GM18499 (cell line): ENCODE measurements around the gene ZNF541.

Experiments
- ATAC-seq: cut with Tn5 transposase; IDR thresholded peaks from one replicate; pipeline ENCODE4 v1.9.1; 2021; ENCODE audit warnings: moderate number of reproducible peaks; ENCODE audit not compliant: insufficient read depth, unreplicated experiment

Gene ZNF541, protein sequence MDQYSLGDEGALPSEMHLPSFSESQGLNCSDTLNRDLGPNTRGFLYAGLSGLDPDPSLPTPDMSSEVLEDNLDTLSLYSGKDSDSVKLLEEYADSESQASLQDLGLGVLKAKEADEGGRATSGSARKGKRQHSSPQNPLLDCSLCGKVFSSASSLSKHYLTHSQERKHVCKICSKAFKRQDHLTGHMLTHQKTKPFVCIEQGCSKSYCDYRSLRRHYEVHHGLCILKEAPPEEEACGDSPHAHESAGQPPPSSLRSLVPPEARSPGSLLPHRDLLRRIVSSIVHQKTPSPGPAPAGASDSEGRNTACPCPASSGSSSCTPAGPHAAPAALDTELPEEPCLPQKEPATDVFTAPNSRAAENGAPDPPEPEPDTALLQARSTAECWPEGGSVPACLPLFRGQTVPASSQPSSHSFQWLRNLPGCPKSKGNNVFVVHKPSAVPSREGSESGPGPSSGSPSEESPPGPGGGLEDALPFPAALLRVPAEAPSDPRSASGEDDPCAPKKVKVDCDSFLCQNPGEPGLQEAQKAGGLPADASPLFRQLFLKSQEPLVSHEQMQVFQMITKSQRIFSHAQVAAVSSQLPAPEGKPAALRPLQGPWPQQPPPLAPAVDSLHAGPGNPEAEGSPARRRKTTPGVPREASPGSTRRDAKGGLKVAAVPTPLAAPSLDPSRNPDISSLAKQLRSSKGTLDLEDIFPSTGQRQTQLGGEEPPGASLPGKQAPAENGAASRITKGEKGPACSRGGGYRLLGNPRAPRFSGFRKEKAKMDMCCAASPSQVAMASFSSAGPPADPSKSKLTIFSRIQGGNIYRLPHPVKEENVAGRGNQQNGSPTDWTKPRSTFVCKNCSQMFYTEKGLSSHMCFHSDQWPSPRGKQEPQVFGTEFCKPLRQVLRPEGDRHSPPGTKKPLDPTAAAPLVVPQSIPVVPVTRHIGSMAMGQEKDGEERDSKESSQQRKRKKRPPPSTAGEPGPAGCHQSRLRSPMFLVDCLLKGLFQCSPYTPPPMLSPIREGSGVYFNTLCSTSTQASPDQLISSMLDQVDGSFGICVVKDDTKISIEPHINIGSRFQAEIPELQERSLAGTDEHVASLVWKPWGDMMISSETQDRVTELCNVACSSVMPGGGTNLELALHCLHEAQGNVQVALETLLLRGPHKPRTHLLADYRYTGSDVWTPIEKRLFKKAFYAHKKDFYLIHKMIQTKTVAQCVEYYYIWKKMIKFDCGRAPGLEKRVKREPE (N-terminal part only)

GRCh38 chr19:47573071-47574026 lies at the start of gene ZNF541:
Gene ZNF541, minus strand, starts transcription at chr19:47573148. Its CDS starts 17,292 bp downstream, at chr19:47555856.
- no peak for ATAC-seq

DNA sequence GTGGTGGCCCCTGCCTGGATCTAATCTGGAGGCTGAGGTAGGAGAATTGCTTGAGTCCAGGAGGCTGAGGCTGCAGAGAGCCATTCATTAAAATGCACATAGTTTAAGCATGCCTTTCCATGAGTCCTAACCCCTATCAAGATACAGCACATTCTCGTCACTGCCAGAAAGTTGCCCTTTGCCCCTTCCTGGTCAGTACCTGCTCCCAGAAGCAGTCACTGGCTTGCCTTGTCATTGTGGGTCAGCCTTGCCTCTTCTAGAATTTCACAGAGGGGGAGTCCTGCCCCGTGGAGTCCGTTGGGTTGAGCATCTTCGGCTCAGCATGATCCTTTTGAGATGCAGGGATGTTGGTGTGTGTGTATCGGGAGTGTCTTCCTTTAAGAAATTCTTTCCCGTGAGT lies 46.8 kb upstream of the ZNF541 start:
- ATAC-seq, result no peak

DNA sequence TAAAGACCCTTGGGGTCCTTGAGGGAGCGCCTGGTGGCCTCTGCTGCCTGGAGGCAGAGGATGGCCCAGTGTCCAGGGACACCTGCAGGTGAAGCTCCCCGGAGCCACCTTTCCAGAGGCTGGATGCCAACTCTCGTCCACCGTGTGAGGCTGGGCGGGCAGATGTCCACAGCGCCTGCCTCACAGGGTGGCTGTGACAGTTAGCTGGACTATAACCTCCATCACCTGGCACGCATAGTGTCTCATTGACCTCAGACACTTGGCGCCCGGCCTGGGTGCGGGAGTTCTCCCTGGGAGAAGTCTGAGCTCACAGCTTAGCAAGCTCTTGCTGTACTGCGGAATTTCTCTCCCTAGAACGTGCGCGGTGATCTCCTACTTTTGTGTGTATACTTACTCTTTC lies 45.8 kb upstream of the ZNF541 start:
- no peak for ATAC-seq

DNA sequence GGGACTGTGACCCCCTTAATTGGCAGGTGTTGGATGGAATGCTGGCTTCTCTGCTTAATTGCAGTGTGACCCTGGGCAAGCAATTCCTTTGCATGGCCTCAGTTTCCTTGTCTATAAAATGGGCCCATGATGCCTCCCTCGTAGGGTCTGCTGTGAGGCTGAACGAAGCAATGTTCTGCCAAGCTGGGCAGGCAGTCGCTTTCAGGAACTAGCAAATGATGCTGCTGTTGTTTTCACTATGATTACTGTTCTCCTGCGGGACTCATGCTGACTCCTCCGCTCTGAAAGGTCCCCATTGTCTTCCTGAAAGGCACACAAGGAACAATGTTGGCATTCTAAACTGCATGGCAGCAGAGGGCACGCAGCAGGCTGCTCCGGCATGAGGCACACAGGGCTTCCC lies 42.8 kb upstream of the ZNF541 start:
- ATAC-seq, result no peak

GRCh38 chr19:47615230-47615629 lies 42.3 kb upstream of the ZNF541 start:
- no peak for ATAC-seq

GRCh38 chr19:47614559-47614958 lies 41.6 kb upstream of the ZNF541 start:
- ATAC-seq, result no peak

GRCh38 chr19:47614021-47614295 lies 41.0 kb upstream of the ZNF541 start:
- ATAC-seq, result no peak

- ATAC-seq, result no peak
Measured at GRCh38 chr19:47613165-47614020, 40.4 kb upstream of the ZNF541 start.

GRCh38 chr19:47610902-47611301 lies 38.0 kb upstream of the ZNF541 start:
- no peak for ATAC-seq

DNA sequence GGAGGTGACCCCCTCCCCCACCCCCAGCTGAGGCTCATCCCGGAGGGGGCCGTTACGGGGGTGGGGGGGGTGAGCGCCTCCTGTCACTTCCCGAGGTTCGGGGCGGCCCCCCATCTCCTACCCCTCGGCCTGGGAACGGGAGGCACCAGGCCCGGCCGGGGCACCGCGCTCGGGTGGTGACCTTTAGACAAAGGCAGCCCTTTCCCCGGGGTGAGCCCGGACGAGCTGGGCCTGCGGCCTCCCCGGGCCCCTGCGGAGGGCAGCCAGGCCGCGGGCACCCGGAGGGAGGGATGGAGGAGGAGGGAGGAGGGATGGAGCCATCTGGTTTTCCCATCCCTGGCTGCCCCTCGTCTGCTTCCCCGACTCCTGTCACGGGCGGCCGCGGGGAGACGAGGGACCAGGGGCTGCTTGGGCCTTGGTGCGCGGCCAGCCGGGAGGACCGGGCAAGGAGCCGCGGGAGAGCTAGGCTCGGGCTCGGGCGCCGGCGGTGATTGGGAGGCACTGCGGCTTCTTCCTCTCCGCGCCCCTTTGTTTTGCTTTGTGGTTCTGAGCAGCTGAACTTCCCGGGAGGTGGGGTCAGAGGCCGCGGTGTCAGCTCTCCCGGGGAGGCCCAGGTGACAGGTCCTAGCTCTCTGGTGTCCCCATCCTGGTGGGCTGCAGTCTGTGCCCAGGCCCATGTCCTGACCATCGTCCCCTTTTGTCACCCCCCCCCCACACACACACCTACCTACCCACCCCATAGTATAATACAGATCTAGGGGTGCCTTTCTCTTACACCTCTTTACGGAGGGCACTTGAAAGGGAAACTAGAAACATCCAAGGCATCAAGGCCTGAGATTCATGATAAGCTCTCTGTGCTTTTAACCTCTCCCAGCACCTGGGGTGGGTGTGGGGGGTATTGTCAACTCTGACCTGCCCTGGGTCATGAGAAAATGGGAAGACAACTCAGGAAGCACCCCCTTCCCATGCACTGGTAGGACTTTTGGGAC lies 37.3 kb upstream of the ZNF541 start:
- ATAC-seq, result no peak

- ATAC-seq, result no peak
Measured at GRCh38 chr19:47608969-47609905, 36.3 kb upstream of the ZNF541 start, which contains the start of gene BICRA. Gene BICRA, plus strand, starts transcription at chr19:47609134. Its CDS starts 64,441 bp downstream, at chr19:47673575.

DNA sequence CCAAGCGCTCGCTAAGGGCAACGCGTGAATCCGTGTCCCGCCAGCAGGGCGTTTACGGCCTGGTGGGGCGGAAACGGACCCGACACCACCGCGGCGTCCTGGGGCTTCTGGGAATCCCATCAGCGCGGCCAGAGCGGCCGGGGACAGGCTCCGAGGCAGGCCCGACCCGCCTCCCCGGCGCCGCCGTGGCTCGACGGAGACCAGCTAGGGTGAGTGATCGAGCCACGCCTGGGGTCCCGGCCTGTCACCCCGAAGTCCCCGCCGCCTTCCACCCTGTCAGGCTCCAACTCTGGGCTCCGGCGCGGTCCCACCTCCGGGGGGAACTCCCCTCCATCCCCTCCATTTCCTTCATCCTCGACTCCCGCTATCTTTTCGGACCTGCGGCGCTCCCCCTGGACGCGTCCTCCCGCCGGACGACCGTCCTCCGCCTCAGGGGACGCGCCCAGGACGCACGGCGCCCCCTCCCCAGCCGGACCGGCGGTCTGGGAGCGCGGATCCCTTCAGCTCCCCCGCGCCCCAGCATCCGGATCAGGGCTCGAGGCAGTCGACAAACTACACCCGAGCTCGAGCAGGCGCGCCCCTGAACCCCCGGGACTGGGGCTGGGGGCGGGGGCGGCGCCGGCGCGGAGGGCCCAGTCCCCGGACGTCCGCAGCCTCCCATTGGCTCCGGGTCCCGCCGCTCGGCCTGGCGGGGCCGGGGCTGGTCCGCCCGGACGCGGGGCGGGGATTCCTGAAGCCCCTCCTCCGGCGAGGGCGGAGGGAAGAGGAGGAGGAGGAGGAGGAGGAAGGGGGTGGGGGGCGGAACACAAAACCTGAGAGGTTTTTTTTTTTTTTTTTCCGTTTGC lies 35.3 kb upstream of the ZNF541 start:
- no peak for ATAC-seq

DNA sequence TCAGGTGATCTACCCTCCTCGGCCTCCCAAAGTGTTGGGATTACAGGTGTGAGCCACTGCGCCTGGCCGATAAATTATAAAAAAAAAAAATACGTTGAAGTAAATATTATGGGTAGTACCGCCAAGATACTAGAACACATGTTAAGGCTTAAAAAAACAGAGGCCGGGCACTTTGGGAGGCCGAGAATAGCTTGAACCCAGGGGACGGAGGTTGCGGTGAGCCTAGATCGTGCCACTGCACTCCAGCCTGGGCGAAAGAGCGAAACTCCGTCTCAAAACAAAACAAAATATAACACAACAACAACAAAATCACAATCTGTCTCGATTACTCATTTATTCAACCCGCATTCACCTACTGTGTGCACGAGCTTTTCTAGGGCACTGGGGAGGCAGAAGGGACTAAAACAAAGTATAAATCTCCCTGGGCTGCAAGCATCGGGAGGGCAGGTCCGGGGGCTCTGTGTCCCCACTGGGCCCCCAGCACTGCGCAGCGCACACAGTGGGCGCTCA lies 34.7 kb upstream of the ZNF541 start:
- ATAC-seq, result no peak

DNA sequence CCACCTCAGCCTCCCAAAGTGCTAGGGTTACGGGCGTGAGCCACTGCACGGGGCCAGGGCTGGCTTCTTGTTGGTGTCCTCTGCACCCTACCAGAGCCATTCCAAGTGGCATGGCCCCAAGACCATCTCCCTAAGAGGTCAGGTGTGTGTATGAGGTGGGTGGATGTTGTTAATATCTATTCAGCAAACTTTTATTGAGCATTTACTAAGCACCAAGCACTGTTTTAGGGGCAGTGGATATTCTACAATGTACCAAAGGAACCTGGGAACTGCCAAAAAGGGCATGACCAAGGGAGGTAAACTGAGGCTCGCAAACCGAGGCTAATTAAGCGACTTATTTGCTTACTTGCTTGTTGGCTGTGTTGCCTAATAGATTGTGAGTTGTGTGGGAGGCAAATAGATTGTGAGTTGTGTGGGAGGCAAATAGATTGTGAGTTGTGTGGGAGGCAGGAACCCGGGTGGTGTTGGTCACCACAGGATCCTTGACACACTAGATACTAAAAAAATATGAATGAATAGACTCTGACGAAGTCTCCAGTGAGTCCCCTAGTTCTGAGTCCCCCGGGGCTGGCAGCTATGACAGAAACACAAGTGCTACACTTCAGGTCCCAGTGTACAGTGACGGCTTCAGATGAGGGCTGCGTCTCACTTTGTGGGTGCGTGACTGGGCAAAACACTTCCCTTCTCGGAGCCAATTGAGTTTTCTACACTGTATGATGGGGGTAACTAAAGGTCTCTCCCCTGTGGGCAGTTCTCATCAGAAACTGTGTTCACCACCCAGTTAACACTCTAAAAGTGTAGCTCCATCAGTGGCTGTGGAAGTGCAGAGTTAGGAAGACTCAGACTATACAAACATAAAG lies 31.0 kb upstream of the ZNF541 start:
- no peak for ATAC-seq
